ENCODE measurements around the gene CRYBA1.

Gene CRYBA1

DNA sequence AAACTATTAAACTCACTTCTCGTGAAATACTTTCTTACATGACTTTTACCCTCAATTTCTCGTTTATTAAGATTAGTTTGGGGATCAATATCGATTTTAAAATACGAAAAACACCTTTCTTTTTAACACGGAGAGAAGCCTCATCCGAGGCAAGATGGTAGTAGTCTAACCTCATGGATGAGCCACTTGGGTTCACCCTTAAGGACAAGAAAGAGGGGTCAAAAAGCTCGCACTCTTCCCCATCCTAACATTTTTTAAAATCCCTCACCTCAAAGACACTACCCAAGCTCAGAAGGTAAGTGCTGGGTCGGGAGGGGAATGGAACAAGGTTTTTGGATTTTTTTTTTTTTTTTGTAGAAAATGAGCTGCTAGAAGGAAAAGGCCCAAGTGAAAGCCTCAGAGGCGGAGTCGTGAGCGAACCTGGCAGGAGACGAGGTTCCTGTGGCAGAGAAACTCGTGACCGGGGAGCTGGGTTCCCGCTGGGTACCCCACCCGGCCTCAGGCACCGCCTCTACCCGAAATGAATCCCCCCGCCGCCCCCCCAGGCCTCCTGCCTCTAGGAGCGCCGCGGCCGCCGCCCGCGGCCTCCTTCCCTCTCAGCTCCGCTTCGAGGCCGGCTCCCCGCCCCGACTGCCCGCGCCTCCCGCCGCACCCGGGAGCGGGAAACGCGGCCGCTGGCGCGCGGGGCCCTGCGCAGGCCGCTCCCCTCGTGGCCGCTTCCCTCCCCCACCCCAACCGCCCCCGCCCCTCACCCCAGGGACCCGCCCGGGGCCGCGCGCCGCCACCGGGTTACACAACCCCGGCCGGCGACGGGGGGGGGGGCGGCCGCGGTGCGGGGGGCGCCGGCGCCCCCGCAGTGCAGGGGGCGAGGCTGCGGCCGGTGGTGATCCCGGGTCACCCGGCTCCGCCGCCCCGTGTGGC lies 45.7 kb downstream of the CRYBA1 start:
- Mint-ChIP-seq H3K4me1 (peaks cover 57% of the 10 kb centered on the region), H3K9me3 (no peaks in the 10 kb centered on the region), H3K4me3 (peak overlapping the region; percentile 100), H3K27me3 (no peaks in the 10 kb centered on the region), H3K27ac (peak overlapping the region; percentile 91), H3K36me3 (peaks cover 22% of the 10 kb centered on the region)

- H3K36me3 Mint-ChIP-seq, result peaks cover 17% of the 10 kb centered on the region
- peak overlapping the region; percentile 100 for H3K27ac Mint-ChIP-seq
- no peaks in the 10 kb centered on the region for H3K9me3 Mint-ChIP-seq
- peak overlapping the region; percentile 100 for H3K4me3 Mint-ChIP-seq
- no peaks in the 10 kb centered on the region for H3K27me3 Mint-ChIP-seq
- peaks cover 48% of the 10 kb centered on the region for H3K4me1 Mint-ChIP-seq
These were observed 46.6 kb downstream of the CRYBA1 start for GRCh38 chr17:29292992-29293889.

GRCh38 chr17:29293890-29294579 lies 47.4 kb downstream of the CRYBA1 start, which contains the start of gene NUFIP2:
NUFIP2 (minus strand) TSS chr17:29294148; CDS start chr17:29294059, 89 bp downstream.
- Mint-ChIP-seq H3K36me3 (peaks cover 14% of the 10 kb centered on the region), H3K4me1 (peaks cover 40% of the 10 kb centered on the region), H3K4me3 (peak within 1 kb of the TSS; percentile 100), H3K9me3 (no peaks in the 10 kb centered on the region), H3K27ac (peak within 1 kb of the TSS; percentile 100), H3K27me3 (no peaks in the 10 kb centered on the region)

- Mint-ChIP-seq H3K4me3 (peak overlapping the region; percentile 100), H3K9me3 (no peaks in the 10 kb centered on the region), H3K27ac (peak overlapping the region; percentile 100), H3K4me1 (peaks cover 35% of the 10 kb centered on the region), H3K36me3 (peaks cover 14% of the 10 kb centered on the region), H3K27me3 (no peaks in the 10 kb centered on the region)
These were observed 47.9 kb downstream of the CRYBA1 start for GRCh38 chr17:29294580-29294900.

- peaks cover 12% of the 10 kb centered on the region for H3K36me3 Mint-ChIP-seq
- H3K9me3 Mint-ChIP-seq, result no peaks in the 10 kb centered on the region
- peak overlapping the region; percentile 31 for H3K27ac Mint-ChIP-seq
- H3K27me3 Mint-ChIP-seq, result no peaks in the 10 kb centered on the region
- peak overlapping the region; percentile 57 for H3K4me3 Mint-ChIP-seq
- peaks cover 27% of the 10 kb centered on the region for H3K4me1 Mint-ChIP-seq
These were observed 48.8 kb downstream of the CRYBA1 start for GRCh38 chr17:29295420-29295819.

DNA sequence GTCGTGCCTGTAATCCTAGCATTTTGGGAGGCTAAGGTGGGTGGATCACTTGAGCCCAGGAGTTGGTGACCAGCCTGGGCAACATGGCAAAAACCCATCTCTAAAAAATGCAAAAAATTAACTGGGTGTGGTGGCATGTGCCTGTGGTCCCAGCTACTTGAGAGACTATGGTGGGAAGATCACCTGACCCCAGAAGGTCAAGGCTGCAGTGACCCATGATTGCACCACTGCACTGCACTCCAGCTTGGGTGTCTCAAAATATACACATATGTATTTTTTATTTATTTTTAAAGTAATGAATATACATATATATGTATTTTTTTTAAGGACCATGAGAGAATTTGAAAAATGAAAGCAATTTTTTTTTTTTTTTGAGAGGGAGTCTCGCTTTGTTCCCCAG lies 52.4 kb downstream of the CRYBA1 start:
- Mint-ChIP-seq H3K9me3 (no peaks in the 10 kb centered on the region), H3K4me1 (peaks cover 12% of the 10 kb centered on the region), H3K27ac (no peak overlapping the region), H3K36me3 (no peaks in the 10 kb centered on the region), H3K27me3 (no peaks in the 10 kb centered on the region), H3K4me3 (no peak overlapping the region)

- Mint-ChIP-seq H3K27ac (no peak overlapping the region), H3K9me3 (no peaks in the 10 kb centered on the region), H3K4me1 (peaks cover 3% of the 10 kb centered on the region), H3K36me3 (no peaks in the 10 kb centered on the region), H3K4me3 (no peak overlapping the region), H3K27me3 (no peaks in the 10 kb centered on the region)
These were observed 56.7 kb downstream of the CRYBA1 start for GRCh38 chr17:29303386-29303785.
